WTC11 (cell line): ENCODE measurements around the gene CAB39. TPM values are rescaled to one million over a fixed set of nuclear protein-coding genes. Genes with fewer than 3 reads are reported as not detected.

Experiments used
- ATAC-seq: fragments of 200-7000 bp; cut with Tn5 transposase; 2 replicates; pipeline ENCODE4 v1.10.0; 2021; ENCODE audit warnings: mild to moderate bottlenecking, moderate library complexity
- CTCF ChIA-PET: fragments of 300-600 bp; sonication (Branson Sonifier 250); formaldehyde crosslinking; loops from one replicate; lab custom pipeline; 2021; ENCODE audit warnings: antibody characterized with exemption; lab: Charles Lee
- POLR2A ChIA-PET: fragments of 350-600 bp; sonication (Branson Sonifier 250); formaldehyde crosslinking; loops from one replicate; lab custom pipeline; 2021; ENCODE audit warnings: antibody characterized with exemption; lab: Charles Lee
- DNase-seq: peaks from one replicate; pipeline ENCODE4 v3.0.0; 2021; ENCODE audit warnings: low spot score
- H3K27ac Mint-ChIP-seq: 2 replicates; pipeline ENCODE4 v1.8.0; 2021; ENCODE audit warnings: mixed read lengths
- H3K27me3 Mint-ChIP-seq: 2 replicates; pipeline ENCODE4 v1.8.0; 2021; ENCODE audit warnings: low read depth, mild to moderate bottlenecking, moderate library complexity, mixed read lengths
- H3K36me3 Mint-ChIP-seq: 2 replicates; pipeline ENCODE4 v1.8.0; 2021; ENCODE audit warnings: mixed read lengths
- H3K4me1 Mint-ChIP-seq: 2 replicates; pipeline ENCODE4 v1.8.0; 2022; ENCODE audit warnings: mixed read lengths
- H3K4me3 Mint-ChIP-seq: 2 replicates; pipeline ENCODE4 v1.8.0; 2021; ENCODE audit warnings: mild to moderate bottlenecking, moderate library complexity, mixed read lengths
- H3K9me3 Mint-ChIP-seq: 2 replicates; pipeline ENCODE4 v1.8.0; 2021; ENCODE audit warnings: mixed read lengths
- CTCF ChIP-seq: fragments of 200-600 bp; IDR thresholded peaks from 2 replicates; pipeline ENCODE4 v1.8.0; 2022; ENCODE audit warnings: antibody characterized with exemption
- E2F5 ChIP-seq: sonication (generic); formaldehyde crosslinking; IDR thresholded peaks from 2 replicates; pipeline ENCODE4 v1.8.1; 2022; ENCODE audit warnings: mild to moderate bottlenecking, moderate library complexity, missing genetic modification reagents
- FOXJ3 ChIP-seq: sonication (generic); formaldehyde crosslinking; IDR thresholded peaks from 2 replicates; pipeline ENCODE4 v1.9.0; 2021; ENCODE audit warnings: missing genetic modification reagents, mild to moderate bottlenecking, borderline replicate concordance
- FOXP4 ChIP-seq: sonication (generic); formaldehyde crosslinking; IDR thresholded peaks from 2 replicates; pipeline ENCODE4 v1.8.0; 2022; ENCODE audit warnings: mild to moderate bottlenecking, missing genetic modification reagents
- NFATC4 ChIP-seq: fragments of 250-450 bp; sonication (Bioruptor Pico); IDR thresholded peaks from 2 replicates; pipeline ENCODE4 v1.9.0; 2021; ENCODE audit warnings: mild to moderate bottlenecking
- NFE2L1 ChIP-seq: sonication (generic); formaldehyde crosslinking; IDR thresholded peaks from 2 replicates; pipeline ENCODE4 v1.8.1; 2023; ENCODE audit warnings: missing genetic modification reagents
- NFYB ChIP-seq: sonication (generic); formaldehyde crosslinking; conservative IDR thresholded peaks from 2 replicates; pipeline ENCODE4 v1.8.0; 2022; ENCODE audit warnings: low read depth, missing genetic modification reagents
- NR2C2 ChIP-seq: sonication (generic); formaldehyde crosslinking; IDR thresholded peaks from 2 replicates; pipeline ENCODE4 v1.8.0; 2022; ENCODE audit warnings: mild to moderate bottlenecking, missing genetic modification reagents
- SMAD4 ChIP-seq: sonication (generic); formaldehyde crosslinking; IDR thresholded peaks from 2 replicates; pipeline ENCODE4 v1.8.0; 2022; ENCODE audit warnings: mild to moderate bottlenecking, missing genetic modification reagents
- SOX15 ChIP-seq: fragments of 250-450 bp; sonication (Bioruptor Pico); IDR thresholded peaks from 2 replicates; pipeline ENCODE4 v1.9.0; 2021; ENCODE audit warnings: mild to moderate bottlenecking
- SP1 ChIP-seq: sonication (generic); formaldehyde crosslinking; conservative IDR thresholded peaks from 2 replicates; pipeline ENCODE4 v1.8.1; 2022; ENCODE audit warnings: missing genetic modification reagents
- TP53 ChIP-seq: sonication (generic); formaldehyde crosslinking; IDR thresholded peaks from 2 replicates; pipeline ENCODE4 v1.8.1; 2023; ENCODE audit warnings: mild to moderate bottlenecking, missing genetic modification reagents
- USF1 ChIP-seq: sonication (generic); formaldehyde crosslinking; IDR thresholded peaks from 2 replicates; pipeline ENCODE4 v1.8.0; 2022; ENCODE audit warnings: mild to moderate bottlenecking, missing genetic modification reagents
- ZNF138 ChIP-seq: sonication (generic); formaldehyde crosslinking; conservative IDR thresholded peaks from 2 replicates; pipeline ENCODE4 v1.8.1; 2022; ENCODE audit warnings: mild to moderate bottlenecking, moderate library complexity, missing genetic modification reagents
- ZNF416 ChIP-seq: fragments of 250-450 bp; sonication (Bioruptor Pico); IDR thresholded peaks from 2 replicates; pipeline ENCODE4 v1.9.0; 2021; ENCODE audit warnings: mild to moderate bottlenecking, inconsistent platforms
- ZNF671 ChIP-seq: fragments of 250-450 bp; sonication (Bioruptor Pico); IDR thresholded peaks from 2 replicates; pipeline ENCODE4 v1.8.0; 2021; ENCODE audit warnings: mild to moderate bottlenecking
- total RNA-seq: library from RNA; stranded (reverse); gene quantifications from 3 replicates; pipeline ENCODE4 v1.2.3, GENCODE V29; 2021
- TF ChIP-seq, protein P1 (sequence below): fragments of 250-450 bp; sonication (Bioruptor Pico); IDR thresholded peaks from 2 replicates; pipeline ENCODE4 v1.9.0; 2021; ENCODE audit warnings: mild to moderate bottlenecking

CAB39 gene
- total RNA-seq, 1 experiment from 2014 or later, result 36.9 TPM

DNA sequence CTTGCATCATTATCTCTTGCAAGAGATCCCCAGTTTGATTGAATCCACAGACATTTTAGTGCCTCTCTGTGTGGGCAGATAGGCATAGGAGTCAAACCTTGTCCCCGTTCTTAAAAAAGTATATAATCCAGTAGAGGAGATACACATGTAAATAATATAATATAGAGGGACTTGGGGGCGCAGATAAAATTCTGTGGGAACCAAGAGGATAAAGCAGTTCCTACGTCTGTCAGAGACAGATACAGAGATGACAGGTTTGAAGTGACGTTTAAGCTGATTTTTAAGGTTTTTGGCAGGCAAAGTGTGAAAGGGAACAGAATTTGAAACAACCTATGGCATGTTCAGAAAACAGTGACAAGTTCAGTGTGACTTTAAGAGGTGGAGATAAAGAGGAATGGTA lies 63.1 kb downstream of the CAB39 start:
- ChIA-PET CTCF (interaction anchor here (0.6 kb wide), 1 partner anchor 908 kb away, joined by 3 read pairs; no protein-coding TSS in a partner anchor), POLR2A (no interaction called here)
- H3K27ac Mint-ChIP-seq, result no peak overlapping the region; the same call in 1 of the 2 replicates
- H3K4me3 Mint-ChIP-seq, result no peak overlapping the region
- no peak for TF ChIP-seq NFYB
- TF ChIP-seq TP53, result no peak
- no peak for TF ChIP-seq NFE2L1 (CRISPR knock-in tag)
- TF ChIP-seq ZNF138 (CRISPR knock-in tag), result no peak
- H3K4me1 Mint-ChIP-seq, result peaks cover 7% of the 10 kb centered on the region
- ATAC-seq, result no peak
- H3K9me3 Mint-ChIP-seq, result no peaks in the 10 kb centered on the region; the same call in 1 of the 2 replicates
- H3K36me3 Mint-ChIP-seq, result no peaks in the 10 kb centered on the region
- no peak for DNase-seq
- H3K27me3 Mint-ChIP-seq, result no peaks in the 10 kb centered on the region

GRCh38 chr2:230777721-230778120 lies 65.1 kb downstream of the CAB39 start:
- H3K27me3 Mint-ChIP-seq, result no peaks in the 10 kb centered on the region
- DNase-seq (no peak), ATAC-seq (no peak)
- H3K4me3 Mint-ChIP-seq, result no peak overlapping the region
- ChIA-PET POLR2A (interaction anchor here (0.7 kb wide), 1 partner anchor 71 kb away, joined by 4 read pairs; no protein-coding TSS in a partner anchor), CTCF (no interaction called here)
- 0 out of 2 replicates have a peak overlapping the region, but pooled peaks have one; percentile 42 for H3K27ac Mint-ChIP-seq
- peaks cover 13% of the 10 kb centered on the region for H3K4me1 Mint-ChIP-seq
- H3K36me3 Mint-ChIP-seq, result peaks cover 3% of the 10 kb centered on the region; the same call in 1 of the 2 replicates
- no peak for TF ChIP-seq TP53
- H3K9me3 Mint-ChIP-seq, result no peaks in the 10 kb centered on the region

DNA sequence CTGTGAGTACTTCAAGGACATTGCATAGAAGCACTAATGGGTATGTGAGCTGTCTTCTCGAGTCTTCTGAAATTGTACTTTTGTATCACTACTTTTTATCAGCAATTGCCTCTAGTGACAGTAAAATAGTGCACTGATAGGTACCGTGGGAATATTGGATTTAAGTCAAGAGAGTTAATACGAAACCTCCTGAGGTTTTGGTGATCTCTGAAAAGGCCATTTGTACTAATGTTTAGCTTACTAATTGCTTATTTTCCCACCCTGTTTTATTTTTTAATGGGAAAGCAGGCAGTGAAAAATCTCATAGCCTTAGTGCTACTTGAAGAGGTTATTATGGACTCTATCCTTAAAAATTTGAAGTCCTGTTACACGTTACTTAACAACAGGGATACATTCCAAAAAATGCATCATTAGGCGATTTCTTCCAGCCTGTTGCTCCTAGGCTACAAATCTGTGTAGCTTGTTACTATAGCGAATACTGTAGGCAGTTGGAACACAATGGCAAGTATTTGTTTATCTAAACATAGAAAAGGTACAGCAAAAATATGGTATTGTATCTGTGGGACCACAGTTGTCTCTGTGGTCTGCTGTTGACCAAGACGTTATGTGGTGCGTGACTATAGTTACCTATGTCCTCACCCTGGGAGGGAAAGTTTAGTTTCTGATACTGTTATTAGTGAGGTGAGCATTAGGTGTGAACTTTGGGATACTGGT lies 65.9 kb downstream of the CAB39 start:
- ChIA-PET CTCF (interaction anchor here (1.0 kb wide), 1 partner anchor 16 kb away, joined by 3 read pairs; no protein-coding TSS in a partner anchor), POLR2A (no interaction called here)
- Mint-ChIP-seq H3K4me1 (peaks cover 13% of the 10 kb centered on the region), H3K27me3 (no peaks in the 10 kb centered on the region), H3K36me3 (peaks cover 7% of the 10 kb centered on the region; the same call in 1 of the 2 replicates), H3K9me3 (no peaks in the 10 kb centered on the region), H3K27ac (0 out of 2 replicates have a peak overlapping the region, but pooled peaks have one; percentile 42), H3K4me3 (no peak overlapping the region)
- DNase-seq, result no peak
- ATAC-seq, result no peak
- TF ChIP-seq SMAD4 (no peak), SOX15 (CRISPR knock-in tag) (no peak), SP1 (CRISPR knock-in tag) (no peak), NFYB (no peak), FOXP4 (no peak), ZNF416 (no peak)

- CTCF ChIA-PET, result interaction anchor here (1.0 kb wide), 1 partner anchor 17 kb away, joined by 3 read pairs; no protein-coding TSS in a partner anchor
- POLR2A ChIA-PET, result no interaction called here
- no peaks in the 10 kb centered on the region for H3K27me3 Mint-ChIP-seq
- TF ChIP-seq USF1 (CRISPR knock-in tag), result no peak
- no peak for TF ChIP-seq E2F5 (CRISPR knock-in tag)
- H3K27ac Mint-ChIP-seq, result no peak overlapping the region
- no peak overlapping the region for H3K4me3 Mint-ChIP-seq
- no peak for ATAC-seq
- peaks cover 13% of the 10 kb centered on the region for H3K36me3 Mint-ChIP-seq
- no peak for DNase-seq
- H3K4me1 Mint-ChIP-seq, result peaks cover 17% of the 10 kb centered on the region
- peaks cover 5% of the 10 kb centered on the region for H3K9me3 Mint-ChIP-seq
Observed at GRCh38 chr2:230779126-230779525, 66.5 kb downstream of the CAB39 start.

- H3K27ac Mint-ChIP-seq, result peak overlapping the region; percentile 51
- H3K9me3 Mint-ChIP-seq, result peaks cover 10% of the 10 kb centered on the region
- no peaks in the 10 kb centered on the region for H3K27me3 Mint-ChIP-seq
- CTCF ChIA-PET, result interaction anchor here (0.7 kb wide), 1 partner anchor 17 kb away, joined by 3 read pairs; no protein-coding TSS in a partner anchor
- DNase-seq (no peak), ATAC-seq (no peak)
- H3K4me1 Mint-ChIP-seq, result peaks cover 22% of the 10 kb centered on the region
- peaks cover 18% of the 10 kb centered on the region for H3K36me3 Mint-ChIP-seq
- POLR2A ChIA-PET, result no interaction called here
- no peak overlapping the region for H3K4me3 Mint-ChIP-seq
- no peak for TF ChIP-seq FOXJ3 (CRISPR knock-in tag)
- no peak for TF ChIP-seq NR2C2
- no peak for TF ChIP-seq NFATC4 (CRISPR knock-in tag)
- TF ChIP-seq, protein P1, sequence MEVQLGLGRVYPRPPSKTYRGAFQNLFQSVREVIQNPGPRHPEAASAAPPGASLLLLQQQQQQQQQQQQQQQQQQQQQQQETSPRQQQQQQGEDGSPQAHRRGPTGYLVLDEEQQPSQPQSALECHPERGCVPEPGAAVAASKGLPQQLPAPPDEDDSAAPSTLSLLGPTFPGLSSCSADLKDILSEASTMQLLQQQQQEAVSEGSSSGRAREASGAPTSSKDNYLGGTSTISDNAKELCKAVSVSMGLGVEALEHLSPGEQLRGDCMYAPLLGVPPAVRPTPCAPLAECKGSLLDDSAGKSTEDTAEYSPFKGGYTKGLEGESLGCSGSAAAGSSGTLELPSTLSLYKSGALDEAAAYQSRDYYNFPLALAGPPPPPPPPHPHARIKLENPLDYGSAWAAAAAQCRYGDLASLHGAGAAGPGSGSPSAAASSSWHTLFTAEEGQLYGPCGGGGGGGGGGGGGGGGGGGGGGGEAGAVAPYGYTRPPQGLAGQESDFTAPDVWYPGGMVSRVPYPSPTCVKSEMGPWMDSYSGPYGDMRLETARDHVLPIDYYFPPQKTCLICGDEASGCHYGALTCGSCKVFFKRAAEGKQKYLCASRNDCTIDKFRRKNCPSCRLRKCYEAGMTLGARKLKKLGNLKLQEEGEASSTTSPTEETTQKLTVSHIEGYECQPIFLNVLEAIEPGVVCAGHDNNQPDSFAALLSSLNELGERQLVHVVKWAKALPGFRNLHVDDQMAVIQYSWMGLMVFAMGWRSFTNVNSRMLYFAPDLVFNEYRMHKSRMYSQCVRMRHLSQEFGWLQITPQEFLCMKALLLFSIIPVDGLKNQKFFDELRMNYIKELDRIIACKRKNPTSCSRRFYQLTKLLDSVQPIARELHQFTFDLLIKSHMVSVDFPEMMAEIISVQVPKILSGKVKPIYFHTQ (CRISPR knock-in tag), result no peak
- no peak for TF ChIP-seq ZNF671 (CRISPR knock-in tag)
- no peak for TF ChIP-seq CTCF
Observed at GRCh38 chr2:230779607-230780006, 67.0 kb downstream of the CAB39 start.
